ENCODE results near the gene DYNLT2B. TPM values are rescaled to one million over a fixed set of nuclear protein-coding genes. Genes with fewer than 3 reads are reported as not detected.
"Not testable (repeated sequence)": the region's sequence is repeated elsewhere in the genome, so short reads cannot be mapped to it uniquely, and the experiment has no call there.

Gene DYNLT2B
- polyA plus RNA-seq, 1 donor: 15.5 TPM

GRCh38 chr3:196334982-196335381 lies 16.9 kb upstream of the DYNLT2B start:
- no peak overlapping the region for H3K27ac ChIP-seq (ENCODE audit: low read length)
- no peak for DNase-seq
- H3K9me3 ChIP-seq (ENCODE audit: control insufficient read depth, low read depth, low read length): peaks cover 7% of the 10 kb centered on the region
- H3K36me3 ChIP-seq (ENCODE audit: control insufficient read depth, insufficient read depth, low read length): no peaks in the 10 kb centered on the region
- WGBS (ENCODE audit: insufficient coverage, low lambda C conversion rate): no CpG with 5 or more reads among the region's 1 CpG
- no peaks in the 10 kb centered on the region for H3K27me3 ChIP-seq (ENCODE audit: control insufficient read depth, insufficient read depth, low read length)
- H3K4me1 ChIP-seq (ENCODE audit: control insufficient read depth, insufficient read depth, low read length): no peaks in the 10 kb centered on the region
- no peak overlapping the region for H3K4me3 ChIP-seq (ENCODE audit: low read length)

GRCh38 chr3:196332168-196332567 lies 14.1 kb upstream of the DYNLT2B start:
- Histone ChIP-seq H3K27me3 (ENCODE audit: control insufficient read depth, insufficient read depth, low read length) (no peaks in the 10 kb centered on the region), H3K4me1 (ENCODE audit: control insufficient read depth, insufficient read depth, low read length) (no peaks in the 10 kb centered on the region), H3K27ac (ENCODE audit: low read length) (no peak overlapping the region), H3K9me3 (ENCODE audit: control insufficient read depth, low read depth, low read length) (no peaks in the 10 kb centered on the region), H3K4me3 (ENCODE audit: low read length) (no peak overlapping the region), H3K36me3 (ENCODE audit: control insufficient read depth, insufficient read depth, low read length) (no peaks in the 10 kb centered on the region)
- no peak for DNase-seq
- WGBS (ENCODE audit: insufficient coverage, low lambda C conversion rate): 100% methylated on average over 1 of the region's 8 CpGs

DNA sequence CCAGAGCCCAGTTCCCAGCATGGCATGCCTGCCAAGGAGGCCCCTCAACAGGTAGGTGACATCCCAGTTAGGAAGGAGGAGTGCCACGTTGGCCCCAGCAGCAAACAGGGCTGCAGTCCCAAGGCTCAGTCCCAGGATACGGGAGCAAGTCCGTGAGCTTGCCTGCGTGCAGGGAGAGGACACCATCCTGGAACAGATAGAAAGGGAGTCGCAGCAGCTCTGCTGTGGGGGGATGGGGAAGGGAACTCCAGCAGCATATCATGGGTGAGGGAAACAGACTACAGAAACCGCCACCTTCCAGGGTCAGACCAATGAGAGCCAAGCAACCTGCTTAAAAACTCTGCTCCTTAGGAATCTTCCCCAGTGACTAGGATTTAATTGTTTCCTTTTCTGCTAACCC lies 9.4 kb upstream of the DYNLT2B start:
- Histone ChIP-seq H3K9me3 (ENCODE audit: control insufficient read depth, low read depth, low read length) (no peaks in the 10 kb centered on the region), H3K27me3 (ENCODE audit: control insufficient read depth, insufficient read depth, low read length) (no peaks in the 10 kb centered on the region), H3K36me3 (ENCODE audit: control insufficient read depth, insufficient read depth, low read length) (no peaks in the 10 kb centered on the region), H3K4me3 (ENCODE audit: low read length) (no peak overlapping the region), H3K4me1 (ENCODE audit: control insufficient read depth, insufficient read depth, low read length) (no peaks in the 10 kb centered on the region), H3K27ac (ENCODE audit: low read length) (no peak overlapping the region)
- WGBS (ENCODE audit: insufficient coverage, low lambda C conversion rate): no CpG with 5 or more reads among the region's 6 CpGs
- DNase-seq: no peak

DNA sequence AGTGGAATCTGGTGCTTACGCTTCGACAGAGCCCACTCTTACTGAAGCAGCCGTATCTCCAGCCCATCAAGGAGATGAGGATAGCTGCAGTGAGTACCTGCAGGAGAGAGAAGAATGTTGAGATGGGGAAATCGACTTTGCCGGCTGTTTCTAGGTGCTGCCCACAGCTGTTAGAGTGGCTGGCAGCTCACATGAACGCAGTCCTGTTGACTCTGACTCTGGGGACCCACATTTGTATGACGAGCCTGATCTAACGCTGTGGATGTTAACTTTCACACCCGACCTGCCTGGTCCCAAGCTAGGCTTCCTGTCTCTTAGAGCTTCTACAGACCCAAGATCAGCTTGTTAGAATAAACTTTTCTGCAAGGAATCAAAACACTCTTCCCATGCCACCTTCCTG lies 8.9 kb upstream of the DYNLT2B start:
- Histone ChIP-seq H3K4me1 (ENCODE audit: control insufficient read depth, insufficient read depth, low read length) (no peaks in the 10 kb centered on the region), H3K4me3 (ENCODE audit: low read length) (no peak overlapping the region), H3K9me3 (ENCODE audit: control insufficient read depth, low read depth, low read length) (no peaks in the 10 kb centered on the region), H3K27me3 (ENCODE audit: control insufficient read depth, insufficient read depth, low read length) (no peaks in the 10 kb centered on the region), H3K36me3 (ENCODE audit: control insufficient read depth, insufficient read depth, low read length) (no peaks in the 10 kb centered on the region), H3K27ac (ENCODE audit: low read length) (no peak overlapping the region)
- no CpG with 5 or more reads among the region's 9 CpGs for WGBS (ENCODE audit: insufficient coverage, low lambda C conversion rate)
- no peak for DNase-seq

DNA sequence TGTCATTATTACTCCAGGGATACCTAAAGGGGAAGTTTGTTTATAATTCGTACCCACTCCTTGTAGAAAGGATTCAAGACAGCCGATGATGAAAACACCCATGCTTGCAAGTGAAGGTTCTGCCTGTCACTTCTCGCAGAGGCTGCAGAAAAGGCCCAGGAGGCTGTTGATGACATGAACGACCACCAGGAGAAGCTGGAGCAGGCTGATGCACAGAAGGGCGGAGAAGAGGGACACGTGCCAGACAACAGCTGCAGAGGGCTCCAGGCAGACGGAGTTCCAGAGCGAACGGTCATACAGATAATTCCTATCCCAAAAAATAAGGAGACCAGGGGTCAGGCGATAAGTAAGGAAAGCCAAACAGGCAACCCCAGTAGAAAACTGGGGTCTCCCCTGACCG lies 5.7 kb upstream of the DYNLT2B start:
- no peak overlapping the region for H3K27ac ChIP-seq (ENCODE audit: low read length)
- no peaks in the 10 kb centered on the region for H3K27me3 ChIP-seq (ENCODE audit: control insufficient read depth, insufficient read depth, low read length)
- H3K9me3 ChIP-seq (ENCODE audit: control insufficient read depth, low read depth, low read length): no peaks in the 10 kb centered on the region
- WGBS (ENCODE audit: insufficient coverage, low lambda C conversion rate): 64% methylated on average over 3 of the region's 11 CpGs
- peak in 1 of 2 donors; percentile 7 for DNase-seq
- H3K4me3 ChIP-seq (ENCODE audit: low read length): no peak overlapping the region
- H3K36me3 ChIP-seq (ENCODE audit: control insufficient read depth, insufficient read depth, low read length): no peaks in the 10 kb centered on the region
- no peaks in the 10 kb centered on the region for H3K4me1 ChIP-seq (ENCODE audit: control insufficient read depth, insufficient read depth, low read length)

DNA sequence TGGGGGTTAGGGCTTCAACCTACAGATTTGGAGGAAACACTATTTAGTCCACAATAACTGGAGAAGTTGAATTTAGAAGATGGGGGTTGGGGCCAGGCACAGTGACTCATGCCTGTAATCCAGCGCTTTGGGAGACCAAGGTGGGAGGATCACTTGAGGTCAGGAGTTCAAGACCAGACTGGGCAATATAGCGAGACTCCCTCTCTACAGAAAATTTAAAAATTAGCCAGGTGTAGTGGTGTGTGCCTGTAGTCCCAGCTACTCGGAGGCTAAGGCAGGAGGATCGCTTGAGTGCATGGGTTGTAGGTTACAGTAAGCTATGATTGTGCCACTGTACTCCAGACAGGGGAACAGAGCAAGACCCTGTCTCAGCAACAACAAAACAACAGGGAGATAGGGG lies 5.0 kb upstream of the DYNLT2B start:
- no peak for DNase-seq
- no peaks in the 10 kb centered on the region for H3K27me3 ChIP-seq (ENCODE audit: control insufficient read depth, insufficient read depth, low read length)
- WGBS (ENCODE audit: insufficient coverage, low lambda C conversion rate): no CpG with 5 or more reads among the region's 4 CpGs
- H3K9me3 ChIP-seq (ENCODE audit: control insufficient read depth, low read depth, low read length): no peaks in the 10 kb centered on the region
- H3K36me3 ChIP-seq (ENCODE audit: control insufficient read depth, insufficient read depth, low read length): no peaks in the 10 kb centered on the region
- no peak overlapping the region for H3K4me3 ChIP-seq (ENCODE audit: low read length)
- H3K27ac ChIP-seq (ENCODE audit: low read length): no peak overlapping the region
- H3K4me1 ChIP-seq (ENCODE audit: control insufficient read depth, insufficient read depth, low read length): no peaks in the 10 kb centered on the region

DNA sequence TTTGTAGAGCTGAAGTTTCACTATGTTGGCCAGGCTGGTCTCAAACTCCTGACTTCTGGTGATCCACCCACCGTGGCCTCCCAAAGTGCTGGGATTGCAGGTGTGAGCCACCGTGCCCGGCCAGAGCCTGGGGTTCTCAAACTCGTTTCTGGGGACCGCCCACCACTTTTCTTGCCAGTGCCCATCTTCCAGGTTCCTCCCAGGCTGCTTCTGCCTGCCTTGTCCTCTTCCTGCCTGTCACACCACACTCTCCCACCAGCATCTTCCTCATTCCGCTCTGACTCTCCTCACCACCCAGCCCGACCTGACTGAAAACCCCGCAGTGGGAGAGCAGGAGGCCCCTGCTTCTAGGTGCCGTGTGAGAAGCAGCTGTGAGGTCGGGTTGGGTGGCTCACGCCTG lies 3.1 kb upstream of the DYNLT2B start:
- Histone ChIP-seq H3K4me1 (ENCODE audit: control insufficient read depth, insufficient read depth, low read length) (no peaks in the 10 kb centered on the region), H3K27me3 (ENCODE audit: control insufficient read depth, insufficient read depth, low read length) (no peaks in the 10 kb centered on the region), H3K4me3 (ENCODE audit: low read length) (no peak overlapping the region), H3K9me3 (ENCODE audit: control insufficient read depth, low read depth, low read length) (no peaks in the 10 kb centered on the region), H3K36me3 (ENCODE audit: control insufficient read depth, insufficient read depth, low read length) (no peaks in the 10 kb centered on the region), H3K27ac (ENCODE audit: low read length) (no peak overlapping the region)
- WGBS (ENCODE audit: insufficient coverage, low lambda C conversion rate): no CpG with 5 or more reads among the region's 11 CpGs
- no peak for DNase-seq

GRCh38 chr3:196320137-196320536 lies 2.1 kb upstream of the DYNLT2B start:
- Histone ChIP-seq H3K27me3 (ENCODE audit: control insufficient read depth, insufficient read depth, low read length) (no peaks in the 10 kb centered on the region), H3K9me3 (ENCODE audit: control insufficient read depth, low read depth, low read length) (no peaks in the 10 kb centered on the region), H3K4me3 (ENCODE audit: low read length) (no peak overlapping the region), H3K27ac (ENCODE audit: low read length) (no peak overlapping the region), H3K4me1 (ENCODE audit: control insufficient read depth, insufficient read depth, low read length) (no peaks in the 10 kb centered on the region), H3K36me3 (ENCODE audit: control insufficient read depth, insufficient read depth, low read length) (no peaks in the 10 kb centered on the region)
- WGBS (ENCODE audit: insufficient coverage, low lambda C conversion rate): no CpG with 5 or more reads among the region's 3 CpGs
- no peak for DNase-seq

DNA sequence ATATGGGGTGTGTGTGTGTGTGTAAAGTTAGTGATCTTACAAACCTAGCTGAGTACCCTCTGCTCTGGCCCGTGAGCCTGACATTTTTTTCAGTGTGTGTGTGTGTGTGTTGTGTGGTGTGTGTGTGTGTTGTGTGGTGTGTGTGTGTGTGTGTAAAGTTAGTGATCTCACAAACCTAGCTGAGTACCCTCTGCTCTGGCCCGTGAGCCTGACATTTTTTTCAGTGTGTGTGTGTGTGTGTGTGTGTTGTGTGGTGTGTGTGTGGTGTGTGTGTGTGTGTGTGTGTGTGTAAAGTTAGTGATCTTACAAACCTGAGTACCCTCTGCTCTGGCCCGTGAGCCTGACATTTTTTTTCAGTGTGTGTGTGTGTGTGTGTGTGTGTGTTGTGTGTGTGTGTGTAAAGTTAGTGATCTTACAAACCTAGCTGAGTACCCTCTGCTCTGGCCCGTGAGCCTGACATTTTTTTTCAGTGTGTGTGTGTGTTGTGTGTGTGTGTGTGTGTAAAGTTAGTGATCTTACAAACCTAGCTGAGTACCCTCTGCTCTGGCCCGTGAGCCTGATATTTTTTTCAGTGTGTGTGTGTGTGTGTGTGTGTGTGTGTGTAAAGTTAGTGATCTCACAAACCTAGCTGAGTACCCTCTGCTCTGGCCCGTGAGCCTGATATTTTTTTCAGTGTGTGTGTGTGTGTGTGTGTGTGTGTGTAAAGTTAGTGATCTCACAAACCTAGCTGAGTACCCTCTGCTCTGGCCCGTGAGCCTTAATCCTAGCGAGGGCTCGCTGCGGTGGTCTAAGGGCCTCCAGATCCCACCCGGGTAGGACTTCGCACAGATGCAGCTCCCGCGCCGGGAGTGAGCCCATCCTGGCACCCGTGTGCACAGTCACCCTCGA lies 997 bp downstream of the DYNLT2B start:
- H3K4me3 ChIP-seq (ENCODE audit: low read length): peak overlapping the region; percentile 91

GRCh38 chr3:196315821-196316220 lies 2.2 kb downstream of the DYNLT2B start:
- no peak for DNase-seq
- Histone ChIP-seq H3K4me3 (ENCODE audit: low read length) (no peak overlapping the region), H3K27me3 (ENCODE audit: control insufficient read depth, insufficient read depth, low read length) (no peaks in the 10 kb centered on the region), H3K4me1 (ENCODE audit: control insufficient read depth, insufficient read depth, low read length) (no peaks in the 10 kb centered on the region), H3K36me3 (ENCODE audit: control insufficient read depth, insufficient read depth, low read length) (no peaks in the 10 kb centered on the region), H3K27ac (ENCODE audit: low read length) (no peak overlapping the region), H3K9me3 (ENCODE audit: control insufficient read depth, low read depth, low read length) (no peaks in the 10 kb centered on the region)
- no CpG with 5 or more reads among the region's 1 CpG for WGBS (ENCODE audit: insufficient coverage, low lambda C conversion rate)

More for the DNA sequence above, 997 bp downstream of the DYNLT2B start:
- WGBS (ENCODE audit: insufficient coverage, low lambda C conversion rate): no CpG with 5 or more reads among the region's 17 CpGs
- peak; percentile 34 to 36 for DNase-seq
- H3K36me3 ChIP-seq (ENCODE audit: control insufficient read depth, insufficient read depth, low read length); H3K27me3 ChIP-seq (ENCODE audit: control insufficient read depth, insufficient read depth, low read length); H3K4me1 ChIP-seq (ENCODE audit: control insufficient read depth, insufficient read depth, low read length); H3K9me3 ChIP-seq (ENCODE audit: control insufficient read depth, low read depth, low read length): not testable (repeated sequence)
- peak overlapping the region; percentile 93 for H3K27ac ChIP-seq (ENCODE audit: low read length)

DNA sequence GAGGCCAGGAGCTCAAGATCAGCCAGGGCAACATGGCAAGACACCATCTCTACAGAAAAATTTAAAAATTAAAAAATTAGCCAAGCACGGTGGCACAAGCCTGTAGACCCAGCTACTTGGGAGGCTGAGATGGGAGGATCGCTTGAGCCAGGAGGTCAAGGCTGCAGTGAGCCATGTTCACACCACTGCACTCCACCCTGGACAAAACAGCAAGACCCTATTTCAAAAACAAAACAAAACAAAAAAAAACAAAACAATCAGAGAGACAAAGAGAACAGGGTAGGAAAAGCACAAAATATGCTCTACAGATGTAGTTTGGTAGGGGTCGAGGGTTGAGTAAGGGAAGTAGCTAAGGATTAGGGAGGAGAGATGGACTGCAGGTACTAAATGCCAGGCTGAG lies 3.4 kb downstream of the DYNLT2B start:
- no peak overlapping the region for H3K4me3 ChIP-seq (ENCODE audit: low read length)
- H3K36me3 ChIP-seq (ENCODE audit: control insufficient read depth, insufficient read depth, low read length): no peaks in the 10 kb centered on the region
- 100% methylated on average over 1 of the region's 3 CpGs for WGBS (ENCODE audit: insufficient coverage, low lambda C conversion rate)
- H3K4me1 ChIP-seq (ENCODE audit: control insufficient read depth, insufficient read depth, low read length): no peaks in the 10 kb centered on the region
- H3K27ac ChIP-seq (ENCODE audit: low read length): no peak overlapping the region
- no peak for DNase-seq
- no peaks in the 10 kb centered on the region for H3K9me3 ChIP-seq (ENCODE audit: control insufficient read depth, low read depth, low read length)
- no peaks in the 10 kb centered on the region for H3K27me3 ChIP-seq (ENCODE audit: control insufficient read depth, insufficient read depth, low read length)

Measured in large intestine (tissue), 3 donors.